Keratinocyte (primary cell): ENCODE data around the gene DIDO1.

Experiments used
- CTCF ChIP-seq, 3 experiments: IDR thresholded peaks in 1 of 3; conservative IDR thresholded peaks in 1 of 3; optimal IDR thresholded peaks in 1 of 3; 2 replicates in 2 of 3; 3 replicates in 1 of 3; pipeline versions ENCODE3 to v1.5.1; 2011; ENCODE audit warnings: low read length in 3 of 3, mild to moderate bottlenecking in 3 of 3, moderate library complexity in 2 of 3, control low read depth in 1 of 3, inconsistent platforms in 1 of 3; ENCODE audit not compliant: insufficient read depth in 2 of 3; ENCODE audit errors: extremely low read depth in 1 of 3
- EZH2 ChIP-seq: IDR thresholded peaks from one replicate; pipeline ENCODE4 v1.6.1; 2012; ENCODE audit warnings: inconsistent platforms, mild to moderate bottlenecking, low read length, moderate library complexity

GRCh38 chr20:62834967-62835730, 91.2 kb downstream of the DIDO1 start:
- TF ChIP-seq CTCF (optimal IDR thresholded peaks at IDR 0.05 in 1 of 3, IDR thresholded peaks at IDR 0.05 in 1 of 3, conservative IDR thresholded peaks at IDR 0.05 in 1 of 3; ENCODE audit: extremely low read depth in 1 of 3, insufficient read depth in 2 of 3, low read length in 3 of 3): no peak
- no peak for TF ChIP-seq EZH2
